ENCODE data around the gene NADK. TPM values are rescaled to one million over a fixed set of nuclear protein-coding genes. Genes with fewer than 3 reads are reported as not detected.

Gene NADK
- total and polyA plus RNA-seq, 2 donors (not counting 1 experiment from before 2014, with no cell fraction given), result 149 to 184 TPM

DNA sequence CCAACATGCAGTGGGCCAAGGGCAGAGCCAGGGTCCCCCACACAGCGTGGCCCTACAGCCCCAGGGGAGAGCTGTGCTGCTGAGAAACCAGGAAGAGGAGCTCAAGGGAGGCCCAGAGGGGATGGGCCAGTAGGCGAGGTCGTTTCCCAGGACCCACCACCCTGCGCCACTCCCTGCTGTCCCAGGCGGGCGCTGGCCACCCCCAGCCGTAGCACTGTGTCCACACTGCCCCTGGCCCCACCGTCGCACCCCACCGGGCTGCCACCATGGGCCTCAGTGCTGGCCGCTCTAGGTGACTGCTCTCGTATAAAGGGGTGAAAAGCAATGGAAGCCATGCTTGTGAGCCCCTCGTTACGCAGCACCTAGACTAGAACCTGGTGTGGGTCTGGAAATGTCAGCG is 22.4 kb downstream of the NADK start:
- Histone ChIP-seq H3K79me2 (ENCODE audit: control insufficient read depth, insufficient read depth, low read length) (peaks cover 64% of the 10 kb centered on the region), H3K27me3 (replicated peaks in 1 of 4; ENCODE audit: control extremely low read depth in 1 of 4, control insufficient read depth in 3 of 4, insufficient read depth in 4 of 4, low read length in 3 of 4) (no peaks in the 10 kb centered on the region), H3K4me3 (ENCODE audit: control extremely low read depth in 1 of 5, extremely low read depth in 1 of 5, insufficient read depth in 1 of 5, low read depth in 2 of 5, low read length in 4 of 5) (no peak overlapping the region), H3K36me3 (replicated peaks in 1 of 2; ENCODE audit: control extremely low read depth in 1 of 2, control insufficient read depth in 1 of 2, extremely low read depth in 1 of 2, insufficient read depth in 2 of 2, low read length in 1 of 2) (peaks cover 0 to 79% of the 10 kb centered on the region in 2 experiments), H3K27ac (ENCODE audit: low read length in 2 of 2) (no peak overlapping the region), H3K9ac (ENCODE audit: low read length) (no peak overlapping the region), H3K4me2 (replicated peaks; ENCODE audit: low read depth, low read length, poor library complexity, severe bottlenecking) (no peak overlapping the region), H2AFZ (ENCODE audit: insufficient read depth, low read depth, low read length, poor library complexity, severe bottlenecking) (no peak overlapping the region), H3K9me3 (ENCODE audit: control extremely low read depth in 1 of 3, control insufficient read depth in 2 of 3, insufficient read depth in 1 of 3, low read length in 2 of 3) (no peaks in the 10 kb centered on the region), H3K4me1 (ENCODE audit: control insufficient read depth in 2 of 2, insufficient read depth in 2 of 2, low read length in 2 of 2) (no peaks in the 10 kb centered on the region), H4K20me1 (ENCODE audit: control insufficient read depth, insufficient read depth, low read length, poor library complexity, severe bottlenecking) (peaks cover 57% of the 10 kb centered on the region)
- no peak overlapping the region for H3K27ac Mint-ChIP-seq
- POLR2A ChIA-PET, result no interaction called here
- TF ChIP-seq CTCF (IDR thresholded peaks at IDR 0.05) (no peak), EZH2 (IDR thresholded peaks at IDR 0.05; ENCODE audit: borderline replicate concordance, insufficient read depth, low read depth, low read length, poor library complexity, severe bottlenecking) (no peak)
- intact Hi-C loops (cut with micrococcal nuclease), result no loop called here
- 92% methylated on average over 15 of the region's 15 CpGs for WGBS (ENCODE audit: insufficient coverage)
- CTCF ChIA-PET, result interaction anchor here (1.9 kb wide), 1 partner anchor 11 kb away, joined by 6 read pairs; no protein-coding TSS in a partner anchor
- DNase-seq (no peak), ATAC-seq (ENCODE audit: low read depth) (no peak)
- H3K9me3 Mint-ChIP-seq (ENCODE audit: insufficient read depth), result no peaks in the 10 kb centered on the region
- H3K27me3 Mint-ChIP-seq, result no peaks in the 10 kb centered on the region
- H3K4me3 Mint-ChIP-seq, result no peak overlapping the region
- H3K4me1 Mint-ChIP-seq, result no peaks in the 10 kb centered on the region

DNA sequence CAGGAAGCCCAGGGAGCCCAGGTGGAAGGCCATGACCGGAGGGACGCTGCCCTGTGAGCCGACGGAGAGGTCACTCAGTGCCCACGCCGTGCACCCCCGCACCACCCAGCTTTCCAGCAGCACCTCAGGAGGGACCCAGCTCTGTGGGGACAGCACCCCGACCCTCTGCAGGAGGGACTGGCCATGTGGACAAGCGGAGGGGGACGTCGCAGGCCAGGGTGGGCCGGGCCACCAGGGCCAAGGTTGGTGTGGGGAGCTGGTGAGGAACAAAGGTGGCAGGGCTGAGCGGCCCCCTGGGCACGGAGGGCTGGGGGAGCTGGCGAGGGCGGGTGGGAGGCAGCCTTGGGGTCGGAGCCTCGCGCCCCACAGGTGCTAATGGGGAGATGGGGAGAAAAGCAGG is 22.8 kb downstream of the NADK start:
- Histone ChIP-seq H3K9me3 (ENCODE audit: control extremely low read depth in 1 of 3, control insufficient read depth in 2 of 3, insufficient read depth in 1 of 3, low read length in 2 of 3) (no peaks in the 10 kb centered on the region), H3K36me3 (replicated peaks in 1 of 2; ENCODE audit: control extremely low read depth in 1 of 2, control insufficient read depth in 1 of 2, extremely low read depth in 1 of 2, insufficient read depth in 2 of 2, low read length in 1 of 2) (peaks cover 0 to 74% of the 10 kb centered on the region in 2 experiments), H3K4me3 (ENCODE audit: control extremely low read depth in 1 of 5, extremely low read depth in 1 of 5, insufficient read depth in 1 of 5, low read depth in 2 of 5, low read length in 4 of 5) (no peak overlapping the region), H3K9ac (ENCODE audit: low read length) (no peak overlapping the region), H3K4me2 (replicated peaks; ENCODE audit: low read depth, low read length, poor library complexity, severe bottlenecking) (no peak overlapping the region), H3K27me3 (replicated peaks in 1 of 4; ENCODE audit: control extremely low read depth in 1 of 4, control insufficient read depth in 3 of 4, insufficient read depth in 4 of 4, low read length in 3 of 4) (no peaks in the 10 kb centered on the region), H2AFZ (ENCODE audit: insufficient read depth, low read depth, low read length, poor library complexity, severe bottlenecking) (no peak overlapping the region), H3K4me1 (ENCODE audit: control insufficient read depth in 2 of 2, insufficient read depth in 2 of 2, low read length in 2 of 2) (no peaks in the 10 kb centered on the region), H4K20me1 (ENCODE audit: control insufficient read depth, insufficient read depth, low read length, poor library complexity, severe bottlenecking) (peaks cover 52% of the 10 kb centered on the region), H3K79me2 (ENCODE audit: control insufficient read depth, insufficient read depth, low read length) (peaks cover 60% of the 10 kb centered on the region), H3K27ac (ENCODE audit: low read length in 2 of 2) (no peak overlapping the region)
- ATAC-seq (ENCODE audit: low read depth) (no peak), DNase-seq (no peak)
- intact Hi-C loops (cut with micrococcal nuclease), result no loop called here
- H3K27ac Mint-ChIP-seq, result no peak overlapping the region
- no peaks in the 10 kb centered on the region for H3K27me3 Mint-ChIP-seq
- no peak overlapping the region for H3K4me3 Mint-ChIP-seq
- H3K9me3 Mint-ChIP-seq (ENCODE audit: insufficient read depth), result no peaks in the 10 kb centered on the region
- TF ChIP-seq EZH2 (IDR thresholded peaks at IDR 0.05; ENCODE audit: borderline replicate concordance, insufficient read depth, low read depth, low read length, poor library complexity, severe bottlenecking), result no peak
- TF ChIP-seq CTCF (IDR thresholded peaks at IDR 0.05), result no peak
- H3K4me1 Mint-ChIP-seq, result no peaks in the 10 kb centered on the region
- ChIA-PET POLR2A (no interaction called here), CTCF (interaction anchor here (1.9 kb wide), 1 partner anchor 11 kb away, joined by 6 read pairs; no protein-coding TSS in a partner anchor)
- 94% methylated on average over 19 of the region's 19 CpGs for WGBS (ENCODE audit: insufficient coverage)
